ENCODE data around the gene KLHL30. TPM values are rescaled to one million over a fixed set of nuclear protein-coding genes. Genes with fewer than 3 reads are reported as not detected.

KLHL30 gene
- total and polyA plus RNA-seq, 12 donors, result 0.10 to 4.3 (median 0.16) TPM; not detected in 4

GRCh38 chr2:238130696-238131628 is 7.5 kb upstream of the KLHL30 start:
- Histone ChIP-seq H3K9me3 (replicated peaks in 1 of 3) (no peaks in the 10 kb centered on the region), H3K4me3 (no peak overlapping the region), H3K27me3 (no peaks in the 10 kb centered on the region), H3K36me3 (replicated peaks in 1 of 2) (no peaks in the 10 kb centered on the region), H3K4me1 (replicated peaks in 1 of 2) (no peaks in the 10 kb centered on the region), H3K27ac (no peak overlapping the region)
- intact Hi-C loops (cut with DNase I), result no loop called here
- WGBS, 4 donors, result 88 to 90% (median 89%) methylated on average over 7 to 68 of the region's 68 CpGs
- TF ChIP-seq POLR2A (IDR thresholded peaks at IDR 0.05), result no peak
- no peak for TF ChIP-seq CTCF (IDR thresholded peaks at IDR 0.05)
- no peak for DNase-seq

GRCh38 chr2:238131761-238132462 is 6.6 kb upstream of the KLHL30 start:
- no peaks in the 10 kb centered on the region for H3K4me1 ChIP-seq (replicated peaks in 1 of 2)
- no peak for DNase-seq
- no peaks in the 10 kb centered on the region for H3K36me3 ChIP-seq (replicated peaks in 1 of 2)
- H3K4me3 ChIP-seq, result no peak overlapping the region
- TF ChIP-seq POLR2A (IDR thresholded peaks at IDR 0.05), result no peak
- no peak for TF ChIP-seq CTCF (IDR thresholded peaks at IDR 0.05)
- intact Hi-C loops (cut with DNase I), result no loop called here
- no peaks in the 10 kb centered on the region for H3K27me3 ChIP-seq
- no peak overlapping the region for H3K27ac ChIP-seq
- no peaks in the 10 kb centered on the region for H3K9me3 ChIP-seq (replicated peaks in 1 of 3)
- WGBS, 4 donors, result 79 to 91% (median 87%) methylated on average over 11 to 14 of the region's 14 CpGs

- Histone ChIP-seq H3K9me3 (replicated peaks in 1 of 3) (no peaks in the 10 kb centered on the region), H3K4me3 (no peak overlapping the region), H3K36me3 (replicated peaks in 1 of 2) (no peaks in the 10 kb centered on the region), H3K4me1 (replicated peaks in 1 of 2) (no peaks in the 10 kb centered on the region), H3K27ac (no peak overlapping the region), H3K27me3 (no peaks in the 10 kb centered on the region)
- intact Hi-C loops (cut with DNase I), result no loop called here
- no peak for DNase-seq
- TF ChIP-seq POLR2A (IDR thresholded peaks at IDR 0.05), result no peak
- no peak for TF ChIP-seq CTCF (IDR thresholded peaks at IDR 0.05)
- 90 to 93% (median 90%) methylated on average over 19 to 23 of the region's 23 CpGs for WGBS, 4 donors
Observed at GRCh38 chr2:238132463-238133450, 5.7 kb upstream of the KLHL30 start.

All from adrenal gland (tissue), 12 donors.